SIG-M5 treated with dmso at 0.1 percent for 504 hours (cell line): Measurements from ENCODE around the gene SLC25A36.

Experiments
- DNase-seq: peaks from one replicate; lab custom pipeline; 2025; ENCODE audit not compliant: unreplicated experiment; lab: John Stamatoyannopoulos, UW

SLC25A36 gene, protein sequence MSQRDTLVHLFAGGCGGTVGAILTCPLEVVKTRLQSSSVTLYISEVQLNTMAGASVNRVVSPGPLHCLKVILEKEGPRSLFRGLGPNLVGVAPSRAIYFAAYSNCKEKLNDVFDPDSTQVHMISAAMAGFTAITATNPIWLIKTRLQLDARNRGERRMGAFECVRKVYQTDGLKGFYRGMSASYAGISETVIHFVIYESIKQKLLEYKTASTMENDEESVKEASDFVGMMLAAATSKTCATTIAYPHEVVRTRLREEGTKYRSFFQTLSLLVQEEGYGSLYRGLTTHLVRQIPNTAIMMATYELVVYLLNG

DNA sequence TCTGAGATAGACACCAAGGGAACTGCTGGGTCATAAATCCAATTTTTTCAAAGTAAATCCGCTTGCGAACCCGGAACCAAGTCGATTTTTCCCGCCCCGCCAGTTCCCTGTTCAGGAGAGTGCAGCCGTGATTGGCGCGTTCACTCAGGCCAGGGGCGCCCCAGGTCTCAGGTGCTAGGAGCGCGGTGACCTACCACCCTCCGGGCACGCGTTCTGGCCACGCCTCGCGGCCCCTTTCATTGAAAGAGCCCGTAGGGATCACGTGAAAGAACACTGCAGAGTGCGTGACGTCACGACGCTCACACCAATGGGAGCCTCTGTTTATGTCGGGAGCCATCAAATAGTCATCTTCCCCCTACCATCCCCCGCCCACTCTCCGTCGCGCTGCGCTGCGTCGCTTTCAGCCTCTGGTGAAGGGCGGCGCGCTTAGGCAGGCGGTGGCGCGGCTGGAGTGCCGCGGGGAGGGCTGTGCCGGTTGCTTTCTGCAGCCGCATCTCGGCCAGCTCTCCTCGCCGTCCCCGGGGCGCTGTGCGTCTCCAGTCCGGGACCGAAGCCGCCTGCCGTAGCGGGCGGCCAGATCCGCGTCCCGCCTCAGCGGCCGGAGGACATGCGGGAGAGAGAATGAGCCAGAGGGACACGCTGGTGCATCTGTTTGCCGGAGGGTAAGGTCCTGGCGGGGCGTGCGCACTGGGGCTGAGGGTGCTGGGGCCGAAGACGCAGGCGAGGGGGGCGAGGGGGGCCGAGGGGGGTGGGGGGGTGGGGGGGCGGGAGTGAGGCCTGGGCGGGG is at the start of gene SLC25A36:
SLC25A36 (plus strand) TSS at position 403 of the 787 bp plus-strand sequence; CDS start at position 622, 219 bp downstream.
- DNase-seq: peak; percentile 98

DNA sequence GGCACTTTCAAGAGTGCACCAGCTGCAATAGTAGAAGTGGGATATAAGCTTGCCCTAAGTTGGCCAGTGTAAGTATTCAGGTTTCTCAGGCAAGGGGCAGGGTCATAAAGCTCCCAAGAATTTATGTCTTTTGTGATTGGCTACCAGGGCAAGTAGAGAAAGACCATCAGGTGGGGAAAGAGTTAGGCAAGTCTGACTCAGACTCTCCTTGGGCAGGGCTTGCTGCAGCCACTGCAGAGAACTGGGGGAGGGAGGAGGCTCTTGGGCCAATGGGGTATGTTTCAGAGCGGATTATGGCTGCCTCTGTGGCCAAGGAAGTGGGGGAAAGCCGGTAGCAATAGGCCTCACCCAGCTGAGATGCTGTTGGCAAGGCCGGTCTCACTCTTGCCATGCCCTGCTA is 44.6 kb upstream of the SLC25A36 start:
- DNase-seq: peak; percentile 14

DNA sequence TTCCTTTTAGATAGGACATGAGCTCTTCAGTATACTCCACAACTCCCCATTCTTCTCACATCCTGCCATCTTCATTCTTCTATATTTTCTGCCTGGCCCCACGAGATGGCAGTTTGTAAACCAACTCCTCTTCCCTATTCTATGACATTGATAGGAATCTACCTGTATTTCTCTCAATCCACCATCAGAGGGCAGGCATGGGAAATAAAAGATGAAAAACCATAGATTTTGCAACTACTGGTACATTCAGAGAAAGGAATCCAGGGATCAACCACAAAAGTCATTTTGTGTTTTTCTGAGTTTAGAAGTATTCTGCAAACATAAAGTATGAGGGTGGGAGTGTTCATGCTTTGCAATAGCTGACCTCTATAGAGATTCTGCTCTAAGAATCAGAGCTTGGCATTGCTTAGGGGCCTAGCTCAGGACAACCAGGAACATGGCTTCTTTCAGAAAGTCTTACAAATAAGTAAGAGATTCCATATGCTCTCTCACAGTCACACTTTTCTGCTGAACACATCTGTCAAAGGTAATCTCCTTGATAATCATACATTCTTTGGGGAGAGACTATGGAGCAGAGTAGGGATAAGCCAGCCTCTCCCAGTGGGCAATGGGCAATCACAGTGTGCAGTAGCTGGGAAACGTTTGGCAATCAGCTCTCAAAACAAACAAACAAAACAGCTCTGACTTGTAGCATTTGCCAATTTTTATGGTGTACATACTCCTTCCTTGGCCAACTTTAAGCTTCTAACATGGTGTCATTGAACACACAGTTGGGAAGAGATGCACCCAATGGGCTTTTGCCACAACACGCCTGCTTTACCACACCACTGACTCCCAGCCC is 43.1 kb upstream of the SLC25A36 start:
- DNase-seq: peak; percentile 75

DNA sequence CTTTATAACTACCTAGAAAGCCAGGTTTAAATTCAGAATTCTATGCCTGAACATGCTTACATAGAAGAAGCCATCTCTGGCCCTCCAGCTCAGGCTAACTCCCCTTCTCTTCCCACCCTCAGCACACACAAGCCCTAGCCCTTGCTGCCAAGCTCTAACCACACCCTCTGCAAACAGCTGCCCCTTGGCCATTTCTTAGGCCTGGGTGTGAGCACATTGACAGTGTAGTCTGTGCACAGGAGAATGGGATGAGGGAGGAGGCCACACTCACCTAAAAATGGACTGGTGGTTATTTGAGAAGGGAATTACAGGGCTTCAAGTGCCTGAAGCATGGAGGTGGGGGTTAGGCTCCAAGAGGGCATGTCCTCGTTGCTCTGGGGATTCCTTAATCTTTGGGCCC is 42.3 kb upstream of the SLC25A36 start:
- DNase-seq: no peak

DNA sequence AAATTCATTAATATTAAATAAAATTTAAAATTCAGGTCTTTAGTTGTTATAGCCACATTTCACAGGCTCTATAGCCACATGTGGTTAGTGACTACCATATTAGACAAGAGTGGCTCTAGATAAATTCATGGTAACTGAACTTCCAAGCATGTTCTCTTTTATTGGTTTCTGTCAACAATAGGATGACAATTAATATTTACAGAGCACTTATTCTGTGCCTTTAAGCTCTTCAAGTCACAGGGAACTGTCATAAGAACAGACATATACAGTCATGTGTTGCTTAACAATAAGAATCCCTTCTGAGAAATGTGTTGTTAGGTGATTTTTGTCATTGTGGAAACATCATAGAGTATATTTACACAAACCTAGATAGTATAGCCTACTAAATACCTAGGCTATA is 38.8 kb upstream of the SLC25A36 start:
- DNase-seq: no peak

DNA sequence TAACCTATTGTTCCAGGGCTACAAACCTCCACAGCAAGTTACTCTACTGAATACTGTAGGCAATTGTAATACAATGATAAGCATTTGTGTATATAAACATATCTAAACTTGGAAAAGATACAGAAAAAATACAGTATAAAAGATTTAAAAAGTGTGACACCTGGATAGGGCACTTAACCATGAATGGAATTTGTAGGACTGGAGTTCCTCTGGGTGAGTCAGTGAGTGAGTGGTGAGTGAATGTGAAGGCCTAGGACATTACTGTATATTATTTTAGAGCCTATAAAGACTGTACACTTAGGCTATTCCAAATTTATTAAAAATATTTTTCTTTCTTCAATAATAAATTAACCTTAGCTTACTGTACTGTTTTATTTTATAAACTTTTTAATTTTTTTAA is 38.4 kb upstream of the SLC25A36 start:
- DNase-seq: no peak

DNA sequence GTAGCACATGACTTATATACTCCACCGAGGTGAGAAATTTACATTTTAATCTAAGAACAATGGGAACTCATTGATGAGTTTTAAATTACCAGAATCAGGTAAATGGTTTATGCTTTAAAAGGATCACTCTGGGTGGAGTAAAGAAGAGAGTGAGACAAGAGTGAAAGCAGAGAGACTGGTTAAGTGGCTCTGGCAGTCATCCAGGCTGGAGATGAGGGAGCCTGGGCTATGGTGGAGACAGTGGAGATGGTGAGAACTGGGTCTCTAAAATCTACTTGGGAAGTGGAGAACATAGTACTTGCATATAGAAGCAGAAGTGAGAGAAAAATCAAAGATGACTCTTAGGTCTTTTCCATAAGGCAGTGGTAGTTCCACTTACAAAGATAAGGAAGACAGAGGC is 37.1 kb upstream of the SLC25A36 start:
- DNase-seq: no peak

DNA sequence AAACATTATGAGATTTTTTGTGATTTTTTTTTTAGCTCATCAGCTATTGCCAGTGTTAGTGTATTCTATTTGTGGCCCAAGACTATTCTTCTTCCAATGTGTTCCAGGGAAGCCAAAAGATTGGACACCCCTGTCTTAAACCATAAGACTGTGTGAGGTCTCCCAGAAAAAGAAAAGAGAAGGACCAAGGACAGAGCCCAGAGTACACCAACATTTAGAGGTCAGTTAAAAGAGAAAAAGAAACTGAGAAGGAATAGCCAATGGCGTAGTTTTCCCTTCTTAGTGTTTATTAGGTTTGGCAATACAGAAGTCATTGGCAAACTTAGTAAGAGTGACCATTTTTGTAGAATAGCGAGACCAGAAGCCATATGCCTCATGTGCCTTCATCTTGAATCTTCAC is 36.1 kb upstream of the SLC25A36 start:
- DNase-seq: no peak

DNA sequence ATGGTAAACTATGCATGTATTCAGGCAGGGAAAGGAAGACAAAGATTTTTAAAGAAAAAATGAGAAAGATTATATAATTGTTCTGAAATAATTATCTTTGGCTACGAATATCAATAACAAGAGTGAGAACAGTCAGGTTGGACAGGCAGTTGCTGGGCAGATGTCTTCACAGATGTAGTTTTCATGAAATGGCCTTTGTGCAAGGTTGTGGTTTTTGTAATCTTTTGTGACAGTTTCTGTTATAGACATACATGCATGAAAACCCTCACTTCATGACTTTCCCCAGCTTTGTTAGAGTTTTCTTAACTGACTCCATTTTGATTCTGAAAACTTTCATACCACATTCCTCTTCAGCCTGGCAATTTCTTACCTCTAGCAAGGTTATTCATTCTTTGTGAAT is 34.9 kb upstream of the SLC25A36 start:
- DNase-seq: no peak

DNA sequence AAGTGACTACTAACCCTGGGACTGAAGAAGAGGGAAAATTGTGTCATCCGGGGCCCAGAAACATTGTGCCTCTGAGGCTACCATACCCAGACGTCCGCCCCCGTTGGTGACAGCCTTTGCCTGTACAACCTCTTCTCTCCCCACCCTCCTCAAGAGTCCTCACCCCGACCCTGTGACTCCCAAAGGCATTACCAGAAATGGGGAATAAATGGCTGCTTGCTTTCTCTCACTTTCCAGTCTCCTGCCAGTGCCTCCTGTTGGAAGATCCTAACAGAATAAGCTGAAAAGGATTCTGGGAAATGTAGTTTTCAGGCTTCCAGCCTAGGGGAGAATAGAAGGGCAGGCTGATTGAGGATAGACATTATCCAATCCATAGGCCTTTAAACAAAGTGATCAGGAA is 30.8 kb upstream of the SLC25A36 start:
- DNase-seq: no peak

DNA sequence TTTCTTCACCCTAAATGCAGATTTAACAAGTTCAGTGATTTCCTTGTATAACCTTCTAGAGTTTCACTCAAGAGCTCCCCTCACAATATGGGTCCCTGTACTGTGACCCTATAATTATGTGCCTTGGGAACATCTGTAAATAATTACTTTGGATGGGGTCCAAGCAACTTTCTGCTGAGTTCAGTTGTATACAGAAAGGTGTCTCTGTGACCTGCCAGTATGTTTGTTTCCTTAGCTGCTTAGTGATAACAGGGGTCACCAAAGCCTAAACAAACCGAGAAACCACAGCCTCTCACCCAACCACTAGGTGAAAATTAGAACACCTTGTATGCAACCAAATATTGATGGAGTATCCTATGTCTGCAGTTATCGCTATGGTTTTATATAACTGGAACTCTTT is 29.8 kb upstream of the SLC25A36 start:
- no peak for DNase-seq

DNA sequence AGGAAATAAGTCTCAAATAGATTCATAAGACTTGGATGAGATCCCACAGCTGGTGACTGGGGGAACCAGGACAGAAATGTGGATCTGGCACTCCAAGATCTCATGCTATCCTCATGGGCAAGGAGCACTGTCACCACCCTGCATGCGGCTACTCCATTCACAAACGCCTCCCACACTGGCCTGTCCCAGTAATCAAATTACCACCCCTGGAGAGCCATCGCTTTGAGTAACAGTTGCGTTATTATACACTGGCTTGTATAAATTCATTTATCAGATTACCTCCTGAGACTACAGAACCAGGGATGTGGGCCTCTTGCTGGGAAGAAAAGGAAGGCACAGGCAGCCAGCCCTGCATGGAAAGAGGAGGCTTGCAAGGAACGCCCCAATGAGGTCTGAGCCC is 27.9 kb upstream of the SLC25A36 start:
- no peak for DNase-seq

DNA sequence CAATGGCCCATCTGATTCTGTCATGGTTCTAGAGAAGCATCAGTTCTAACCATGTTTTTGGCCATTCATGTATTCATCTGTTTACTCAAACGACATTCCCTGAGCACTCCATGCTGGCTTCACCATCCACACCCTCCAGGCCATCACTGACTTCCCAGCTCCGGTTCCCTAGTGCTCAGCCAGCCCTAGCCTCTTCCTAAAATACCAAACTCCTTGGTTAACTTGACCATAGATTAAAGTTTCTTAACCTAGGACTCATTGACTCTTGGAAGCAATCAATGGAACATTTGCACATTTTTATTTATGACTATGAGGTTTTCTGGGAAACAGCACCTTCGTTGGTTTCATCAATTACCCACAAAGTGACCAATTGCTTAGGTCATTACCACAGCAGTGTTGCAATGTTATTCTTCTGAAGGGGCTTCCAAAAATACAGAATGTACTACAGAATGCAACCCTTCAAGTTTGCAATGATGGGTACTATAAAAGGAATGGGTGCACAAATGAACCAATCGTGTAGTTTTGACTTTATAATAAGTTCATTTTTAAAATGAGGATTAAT is 27.2 kb upstream of the SLC25A36 start:
- DNase-seq: no peak

DNA sequence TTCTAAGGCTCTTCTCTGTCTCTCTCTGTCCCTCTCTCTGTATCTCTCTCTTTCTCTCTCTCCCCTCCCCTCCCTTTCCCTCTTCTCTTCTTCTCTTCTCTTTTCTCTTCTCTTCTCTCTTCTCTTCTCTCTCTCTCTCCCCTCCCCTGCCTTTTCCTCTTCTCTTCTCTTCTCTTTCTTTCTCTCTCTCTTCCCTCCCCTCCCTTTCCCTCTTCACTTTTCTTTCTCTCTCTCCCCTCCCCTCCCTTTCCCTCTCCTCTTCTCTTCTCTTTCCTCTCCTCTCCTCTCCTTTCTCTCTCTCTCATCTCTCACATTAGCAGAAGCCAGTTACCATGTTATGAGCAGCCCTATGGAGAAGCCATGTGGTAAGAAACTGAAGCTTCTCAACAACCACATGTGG is 25.0 kb upstream of the SLC25A36 start:
- no peak for DNase-seq

DNA sequence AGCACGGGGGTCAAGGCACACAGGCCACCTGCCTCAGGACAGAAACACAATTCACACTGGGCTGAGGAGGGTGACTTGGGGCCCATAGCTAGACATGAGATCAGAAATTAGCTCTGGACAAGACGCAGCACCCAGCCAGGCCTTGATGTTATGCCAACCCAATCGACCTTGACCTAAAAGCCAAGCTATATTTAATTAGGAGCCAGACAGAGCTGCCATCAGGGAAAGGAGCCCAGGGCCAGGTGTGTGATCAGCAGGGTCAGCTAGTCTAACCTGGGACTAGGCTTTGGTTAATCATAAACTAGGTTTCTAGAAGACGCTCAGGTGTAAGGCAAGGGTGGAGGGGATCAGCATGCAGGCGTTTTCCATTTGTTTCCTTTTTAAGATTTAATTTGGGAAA is 23.9 kb upstream of the SLC25A36 start:
- no peak for DNase-seq

DNA sequence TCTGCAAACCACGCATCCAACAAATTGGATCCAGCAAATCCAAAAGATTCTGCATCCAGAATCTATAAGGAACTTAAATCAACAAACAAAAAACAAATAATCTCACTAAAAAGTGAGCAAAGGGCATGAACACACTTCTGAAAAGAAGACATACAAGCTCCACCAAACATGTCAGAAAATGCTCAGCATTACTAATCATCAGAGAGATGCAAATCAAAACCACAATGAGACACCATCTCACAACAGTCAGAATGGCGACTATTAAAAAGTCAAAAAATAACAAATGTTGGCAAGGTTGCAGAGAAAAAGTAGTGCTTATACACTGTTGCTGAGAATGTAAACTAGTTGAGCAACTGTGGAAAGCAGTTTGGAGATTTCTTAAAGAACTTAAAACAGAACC is 21.6 kb upstream of the SLC25A36 start:
- no peak for DNase-seq

DNA sequence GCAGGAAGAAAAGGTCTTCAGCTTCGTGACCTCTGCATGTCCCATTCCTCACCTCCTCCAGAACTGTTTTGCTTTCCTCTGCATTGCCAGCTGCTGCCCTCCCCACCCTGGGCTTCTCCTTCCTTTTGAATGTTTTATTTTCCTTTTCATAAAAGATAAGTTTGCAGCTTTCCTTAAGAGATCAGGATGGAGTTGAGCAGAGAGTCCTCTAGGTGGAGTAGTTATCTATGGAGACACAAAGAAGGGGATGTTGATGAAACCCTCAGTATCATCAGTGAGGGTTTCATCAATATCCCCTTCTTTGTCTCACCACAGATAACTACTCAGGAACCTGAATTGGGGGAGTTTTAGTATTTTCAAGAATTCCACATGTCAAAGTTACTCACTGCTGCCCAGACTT is 19.0 kb upstream of the SLC25A36 start:
- DNase-seq: peak; percentile 59

DNA sequence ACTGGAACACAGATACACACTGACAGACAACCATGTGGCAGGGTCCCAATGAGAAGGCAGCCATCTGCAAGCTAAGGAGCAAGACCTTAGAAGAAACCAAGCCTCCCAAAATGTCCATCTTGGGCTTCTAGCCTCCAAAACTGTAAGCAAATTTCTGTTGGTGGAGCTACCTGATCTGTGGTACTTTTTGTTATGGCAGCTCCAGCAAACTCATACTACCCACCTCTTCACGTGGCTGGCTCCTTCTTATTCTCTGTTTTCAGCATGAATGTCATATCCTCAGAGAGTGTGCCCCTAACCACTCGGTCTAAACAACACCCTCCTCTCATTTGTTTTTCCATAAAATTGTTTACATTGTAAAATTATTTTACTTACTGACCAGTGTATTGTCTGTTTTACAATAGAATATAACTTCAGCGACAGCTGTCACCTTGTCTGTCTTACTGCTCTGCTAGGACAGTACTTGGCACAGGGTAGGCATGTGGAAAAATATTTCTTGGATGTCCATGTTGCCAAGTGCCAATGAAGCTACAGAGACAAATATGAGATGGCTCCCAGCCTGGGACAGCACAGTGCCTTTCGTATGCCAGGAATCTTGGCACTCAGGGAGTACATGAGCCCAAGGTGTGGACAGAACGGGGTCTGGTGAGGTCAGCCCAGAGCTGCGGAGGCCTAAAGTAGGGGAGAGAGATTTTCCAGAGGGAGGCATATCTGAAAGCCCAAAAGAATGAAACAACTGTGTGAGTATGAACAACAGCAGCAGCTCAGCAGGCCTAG is 17.4 kb upstream of the SLC25A36 start:
- no peak for DNase-seq

DNA sequence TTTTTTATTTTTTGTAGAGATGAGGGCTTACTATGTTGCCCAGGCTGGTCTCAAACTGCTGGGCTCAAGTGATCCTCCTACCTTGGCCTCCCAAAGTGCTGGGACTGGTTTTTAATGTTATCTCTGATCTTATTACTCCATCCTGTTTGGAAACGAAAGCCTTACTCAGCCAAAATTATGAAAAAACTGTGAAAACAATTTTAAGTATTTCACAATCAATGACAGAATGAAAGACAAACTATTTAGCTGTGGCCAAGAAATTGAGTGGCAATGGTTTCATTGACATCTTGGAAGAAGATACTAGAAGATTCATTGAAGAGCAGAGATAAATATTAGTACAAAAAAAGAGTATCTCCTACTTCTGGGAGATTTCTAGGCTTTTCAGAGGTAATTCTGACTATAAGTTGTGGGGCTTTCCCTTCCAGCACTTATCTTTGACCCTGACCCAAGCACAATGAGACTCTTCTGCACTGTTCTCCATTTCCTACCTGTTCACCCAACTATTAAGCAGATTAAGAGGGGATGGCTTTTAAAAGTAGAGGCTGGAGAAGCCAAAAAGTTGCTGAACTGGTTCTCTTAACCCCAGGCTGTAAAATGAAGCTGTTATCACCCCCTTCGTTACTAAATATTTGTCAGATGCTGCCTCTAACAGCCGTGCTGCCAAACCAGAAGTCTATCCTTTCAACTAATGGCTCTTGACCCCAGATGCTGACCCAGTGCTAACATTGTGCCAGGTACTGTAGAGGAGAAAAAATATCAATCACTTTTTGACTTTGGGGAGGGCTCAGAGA is 14.2 kb upstream of the SLC25A36 start:
- DNase-seq: no peak

DNA sequence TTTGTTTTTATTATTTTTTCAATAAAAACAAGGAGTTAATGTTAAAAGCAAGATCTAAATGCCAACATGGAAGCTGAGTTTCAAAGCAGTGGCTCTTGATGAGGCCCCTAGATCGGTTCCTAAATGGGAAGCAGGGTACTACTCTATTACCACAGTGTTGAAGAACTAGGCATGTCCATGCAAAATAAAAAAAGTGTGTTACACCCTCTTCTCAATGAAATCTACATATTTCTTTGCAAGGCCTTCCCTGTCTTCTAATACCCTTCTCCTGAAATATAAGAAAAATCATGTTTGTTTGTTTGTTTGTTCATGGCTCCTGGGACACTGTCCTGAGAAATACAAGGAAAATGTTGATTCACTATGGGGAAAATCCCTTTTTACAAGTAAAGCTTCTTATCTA is 12.2 kb upstream of the SLC25A36 start:
- DNase-seq: no peak
